ENCODE results near the gene PACS1.

PACS1 gene

DNA sequence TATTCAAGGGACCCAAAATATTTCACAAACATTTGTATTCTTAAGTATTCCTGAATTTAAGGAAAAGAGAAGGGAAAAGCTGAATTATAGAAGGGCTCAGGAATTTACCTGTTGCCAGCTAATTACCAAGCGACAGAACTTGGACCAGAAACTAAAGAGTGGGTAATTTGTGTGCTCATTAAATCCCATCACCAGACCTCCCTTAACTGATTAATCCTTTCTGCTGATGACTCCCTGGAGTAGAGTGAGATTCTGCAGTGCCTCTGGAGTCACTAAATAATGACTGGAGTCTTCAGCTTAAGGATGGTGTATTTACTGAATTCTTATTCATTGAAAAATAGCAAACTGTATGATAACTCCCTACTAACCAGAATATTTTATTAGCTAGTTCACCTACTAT lies 124.3 kb downstream of the PACS1 start:
- no peak overlapping the region for H3K4me2 ChIP-seq (ENCODE audit: low read depth, low read length)
- H3K9me2 ChIP-seq (replicated peaks; ENCODE audit: insufficient read depth, low read length) = no peaks in the 10 kb centered on the region
- no peak overlapping the region for H3K4me3 ChIP-seq (ENCODE audit: low read length)
- no peak for TF ChIP-seq EZH2 (optimal IDR thresholded peaks at IDR 0.05; ENCODE audit: low read depth, low read length)
- no peak for TF ChIP-seq EZH2phosphoT487 (IDR thresholded peaks at IDR 0.05; ENCODE audit: low read length)
- TF ChIP-seq, protein P1, sequence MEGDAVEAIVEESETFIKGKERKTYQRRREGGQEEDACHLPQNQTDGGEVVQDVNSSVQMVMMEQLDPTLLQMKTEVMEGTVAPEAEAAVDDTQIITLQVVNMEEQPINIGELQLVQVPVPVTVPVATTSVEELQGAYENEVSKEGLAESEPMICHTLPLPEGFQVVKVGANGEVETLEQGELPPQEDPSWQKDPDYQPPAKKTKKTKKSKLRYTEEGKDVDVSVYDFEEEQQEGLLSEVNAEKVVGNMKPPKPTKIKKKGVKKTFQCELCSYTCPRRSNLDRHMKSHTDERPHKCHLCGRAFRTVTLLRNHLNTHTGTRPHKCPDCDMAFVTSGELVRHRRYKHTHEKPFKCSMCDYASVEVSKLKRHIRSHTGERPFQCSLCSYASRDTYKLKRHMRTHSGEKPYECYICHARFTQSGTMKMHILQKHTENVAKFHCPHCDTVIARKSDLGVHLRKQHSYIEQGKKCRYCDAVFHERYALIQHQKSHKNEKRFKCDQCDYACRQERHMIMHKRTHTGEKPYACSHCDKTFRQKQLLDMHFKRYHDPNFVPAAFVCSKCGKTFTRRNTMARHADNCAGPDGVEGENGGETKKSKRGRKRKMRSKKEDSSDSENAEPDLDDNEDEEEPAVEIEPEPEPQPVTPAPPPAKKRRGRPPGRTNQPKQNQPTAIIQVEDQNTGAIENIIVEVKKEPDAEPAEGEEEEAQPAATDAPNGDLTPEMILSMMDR (IDR thresholded peaks at IDR 0.05; ENCODE audit: low read length) = no peak
- DNase-seq = no peak
- no peak overlapping the region for H2AFZ ChIP-seq (ENCODE audit: low read length)
- H3K27me3 ChIP-seq (replicated peaks; ENCODE audit: insufficient read depth, low read length) = no peaks in the 10 kb centered on the region
- no peaks in the 10 kb centered on the region for H3K36me3 ChIP-seq (replicated peaks; ENCODE audit: insufficient read depth, low read length)
- no peaks in the 10 kb centered on the region for H3K4me1 ChIP-seq (ENCODE audit: low read length)
- H3K9ac ChIP-seq (ENCODE audit: low read length) = no peak overlapping the region
- 0 out of 2 replicates have a peak, but pooled peaks cover 3% of the 10 kb centered on the region for H3K79me2 ChIP-seq (ENCODE audit: low read length)
- H3F3A ChIP-seq (ENCODE audit: insufficient read depth, low read length) = no peaks in the 10 kb centered on the region
- H3K27ac ChIP-seq (ENCODE audit: low read length) = no peak overlapping the region
- no peaks in the 10 kb centered on the region; the same call in 1 of the 2 replicates for H4K20me1 ChIP-seq (ENCODE audit: insufficient read depth, low read length)
- H3K9me3 ChIP-seq (replicated peaks; ENCODE audit: insufficient read depth, low read length) = no peaks in the 10 kb centered on the region

DNA sequence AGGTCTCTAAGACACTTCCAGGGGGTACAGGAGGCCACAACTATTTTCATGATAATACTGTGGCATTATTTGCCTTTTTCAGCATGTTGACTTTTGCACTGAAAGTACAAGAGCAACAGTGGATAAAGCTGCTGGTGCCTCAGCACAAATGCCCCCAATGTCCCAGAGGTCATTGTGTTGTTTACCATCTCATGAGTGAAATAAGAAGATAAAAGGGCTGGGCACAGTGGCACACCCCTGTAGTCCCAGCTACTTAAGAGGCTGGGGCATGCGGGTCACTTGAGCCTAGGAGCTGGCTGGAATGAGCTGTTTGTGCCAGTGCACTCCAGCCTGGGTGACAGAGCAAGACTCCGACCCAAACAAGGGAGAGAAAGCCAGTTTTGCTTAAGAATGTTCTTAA lies 125.8 kb downstream of the PACS1 start:
- no peak overlapping the region for H2AFZ ChIP-seq (ENCODE audit: low read length)
- H3K9me2 ChIP-seq (replicated peaks; ENCODE audit: insufficient read depth, low read length) = no peaks in the 10 kb centered on the region
- no peak overlapping the region for H3K27ac ChIP-seq (ENCODE audit: low read length)
- H3K9me3 ChIP-seq (replicated peaks; ENCODE audit: insufficient read depth, low read length) = no peaks in the 10 kb centered on the region
- no peaks in the 10 kb centered on the region for H3K36me3 ChIP-seq (replicated peaks; ENCODE audit: insufficient read depth, low read length)
- no peak overlapping the region for H3K4me3 ChIP-seq (ENCODE audit: low read length)
- no peaks in the 10 kb centered on the region; the same call in 1 of the 2 replicates for H4K20me1 ChIP-seq (ENCODE audit: insufficient read depth, low read length)
- TF ChIP-seq, protein P1 (IDR thresholded peaks at IDR 0.05; ENCODE audit: low read length) = no peak
- TF ChIP-seq EZH2 (optimal IDR thresholded peaks at IDR 0.05; ENCODE audit: low read depth, low read length) (no peak), EZH2phosphoT487 (IDR thresholded peaks at IDR 0.05; ENCODE audit: low read length) (no peak)
- DNase-seq = no peak
- no peaks in the 10 kb centered on the region for H3F3A ChIP-seq (ENCODE audit: insufficient read depth, low read length)
- H3K79me2 ChIP-seq (ENCODE audit: low read length) = 0 out of 2 replicates have a peak, but pooled peaks cover 3% of the 10 kb centered on the region
- H3K4me2 ChIP-seq (ENCODE audit: low read depth, low read length) = no peak overlapping the region
- H3K4me1 ChIP-seq (ENCODE audit: low read length) = no peaks in the 10 kb centered on the region
- no peak overlapping the region for H3K9ac ChIP-seq (ENCODE audit: low read length)
- no peaks in the 10 kb centered on the region for H3K27me3 ChIP-seq (replicated peaks; ENCODE audit: insufficient read depth, low read length)

DNA sequence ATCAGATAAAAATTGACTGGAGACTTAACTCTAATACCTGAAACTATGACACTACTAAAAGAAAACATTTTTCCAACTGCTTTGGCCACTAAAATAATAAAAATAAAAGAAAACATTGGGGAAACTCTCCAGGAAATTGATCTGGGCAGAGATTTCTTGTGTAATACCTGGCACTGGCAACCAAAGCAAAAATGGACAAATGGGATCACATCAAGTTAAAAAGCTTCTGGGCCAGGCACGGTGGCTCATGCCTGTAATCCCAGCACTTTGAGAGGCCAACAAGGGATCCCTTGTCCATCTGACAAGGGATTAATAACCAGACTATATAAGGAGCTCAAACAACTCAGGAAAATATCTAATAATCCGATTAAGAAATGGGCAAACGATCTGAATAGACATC lies 133.8 kb downstream of the PACS1 start:
- Histone ChIP-seq H3K27me3 (replicated peaks; ENCODE audit: insufficient read depth, low read length) (no peaks in the 10 kb centered on the region), H3K9me2 (replicated peaks; ENCODE audit: insufficient read depth, low read length) (no peaks in the 10 kb centered on the region), H3K9ac (ENCODE audit: low read length) (no peak overlapping the region), H2AFZ (ENCODE audit: low read length) (no peak overlapping the region), H3K4me3 (ENCODE audit: low read length) (no peak overlapping the region), H3K27ac (ENCODE audit: low read length) (no peak overlapping the region), H3K4me2 (ENCODE audit: low read depth, low read length) (no peak overlapping the region), H3K79me2 (ENCODE audit: low read length) (no peaks in the 10 kb centered on the region), H3K4me1 (ENCODE audit: low read length) (no peaks in the 10 kb centered on the region), H4K20me1 (ENCODE audit: insufficient read depth, low read length) (no peaks in the 10 kb centered on the region), H3K36me3 (replicated peaks; ENCODE audit: insufficient read depth, low read length) (no peaks in the 10 kb centered on the region), H3F3A (ENCODE audit: insufficient read depth, low read length) (no peaks in the 10 kb centered on the region), H3K9me3 (replicated peaks; ENCODE audit: insufficient read depth, low read length) (no peaks in the 10 kb centered on the region)
- TF ChIP-seq, protein P1 (IDR thresholded peaks at IDR 0.05; ENCODE audit: low read length) = no peak
- TF ChIP-seq EZH2phosphoT487 (IDR thresholded peaks at IDR 0.05; ENCODE audit: low read length) (no peak), EZH2 (optimal IDR thresholded peaks at IDR 0.05; ENCODE audit: low read depth, low read length) (no peak)
- DNase-seq = no peak

Data from MM.1S (cell line).